Naive B cell (primary cell): ENCODE data around the gene BCKDHA. TPM values are rescaled to one million over a fixed set of nuclear protein-coding genes. Genes with fewer than 3 reads are reported as not detected.

Source experiments
- ATAC-seq, 2 donors: fragments of 150-1000 bp; cut with Tn5 transposase; 2 replicates each; pipeline ENCODE4 v1.10.0; 2021; ENCODE audit warnings: low read depth in 2 of 2, mild to moderate bottlenecking in 2 of 2, moderate library complexity in 2 of 2
- DNase-seq: peaks from one replicate; pipeline ENCODE4 v3.0.0; 2022
- H3K27ac Mint-ChIP-seq, 6 donors: one replicate each; pipeline ENCODE4 v1.8.0; 2020 to 2022; ENCODE audit warnings: mild to moderate bottlenecking in 6 of 6, mixed read lengths in 6 of 6, moderate library complexity in 5 of 6, inconsistent platforms in 2 of 6
- H3K27me3 Mint-ChIP-seq, 3 donors: one replicate each; pipeline ENCODE4 v1.8.0; 2021 to 2022; ENCODE audit warnings: mixed read lengths in 3 of 3, mild to moderate bottlenecking in 1 of 3
- H3K36me3 Mint-ChIP-seq, 2 donors: one replicate each; pipeline ENCODE4 v1.8.0; 2020 to 2022; ENCODE audit warnings: mixed read lengths in 2 of 2, inconsistent platforms in 1 of 2, mild to moderate bottlenecking in 1 of 2
- H3K4me1 Mint-ChIP-seq, 3 donors: one replicate each; pipeline ENCODE4 v1.8.0; 2020 to 2022; ENCODE audit warnings: mixed read lengths in 3 of 3, inconsistent platforms in 1 of 3, mild to moderate bottlenecking in 1 of 3, moderate library complexity in 1 of 3
- H3K4me3 Mint-ChIP-seq, 8 donors: one replicate each; pipeline ENCODE4 v1.8.0; 2020 to 2022; ENCODE audit warnings: mild to moderate bottlenecking in 8 of 8, mixed read lengths in 8 of 8, moderate library complexity in 8 of 8, inconsistent platforms in 2 of 8
- H3K9me3 Mint-ChIP-seq, 7 donors: one replicate each; pipeline ENCODE4 v1.8.0; 2020 to 2022; ENCODE audit warnings: mixed read lengths in 7 of 7, mild to moderate bottlenecking in 5 of 7, inconsistent platforms in 2 of 7, moderate library complexity in 1 of 7
- polyA plus RNA-seq, 6 donors: library from polyadenylated mRNA; unstranded; fragments of 300-500 nt; fragmentation: Illumina TruSeq; gene quantifications; one replicate each; pipeline ENCODE4 v1.2.3, GENCODE V29; 2021; ENCODE audit warnings: low read depth in 6 of 6

The BCKDHA gene
- polyA plus RNA-seq, result 10 to 100 TPM; 50.3 to 79.8 (median 68.0) TPM

GRCh38 chr19:41397086-41398049 lies at the start of gene BCKDHA, which contains the start of gene EXOSC5:
BCKDHA (plus strand) TSS chr19:41397818; CDS start chr19:41397828, 10 bp downstream.
EXOSC5 (minus strand) TSS chr19:41397359; CDS start chr19:41397328, 31 bp downstream.
- Mint-ChIP-seq H3K27ac (peak within 1 kb of the TSS; percentile 99 to 100 (median 100)), H3K36me3 (peaks cover 4 to 5% of the 10 kb centered on the region in 2 donors), H3K4me1 (peaks cover 42 to 57% (median 42%) of the 10 kb centered on the region in 3 donors), H3K4me3 (peak within 1 kb of the TSS; percentile 90 to 100 (median 99)), H3K9me3 (no peaks in the 10 kb centered on the region), H3K27me3 (no peaks in the 10 kb centered on the region)
- DNase-seq (peak; percentile 99), ATAC-seq (peak; percentile 97 to 98)

GRCh38 chr19:41350735-41351338 lies 46.8 kb upstream of the BCKDHA start:
- no peak for DNase-seq

DNA sequence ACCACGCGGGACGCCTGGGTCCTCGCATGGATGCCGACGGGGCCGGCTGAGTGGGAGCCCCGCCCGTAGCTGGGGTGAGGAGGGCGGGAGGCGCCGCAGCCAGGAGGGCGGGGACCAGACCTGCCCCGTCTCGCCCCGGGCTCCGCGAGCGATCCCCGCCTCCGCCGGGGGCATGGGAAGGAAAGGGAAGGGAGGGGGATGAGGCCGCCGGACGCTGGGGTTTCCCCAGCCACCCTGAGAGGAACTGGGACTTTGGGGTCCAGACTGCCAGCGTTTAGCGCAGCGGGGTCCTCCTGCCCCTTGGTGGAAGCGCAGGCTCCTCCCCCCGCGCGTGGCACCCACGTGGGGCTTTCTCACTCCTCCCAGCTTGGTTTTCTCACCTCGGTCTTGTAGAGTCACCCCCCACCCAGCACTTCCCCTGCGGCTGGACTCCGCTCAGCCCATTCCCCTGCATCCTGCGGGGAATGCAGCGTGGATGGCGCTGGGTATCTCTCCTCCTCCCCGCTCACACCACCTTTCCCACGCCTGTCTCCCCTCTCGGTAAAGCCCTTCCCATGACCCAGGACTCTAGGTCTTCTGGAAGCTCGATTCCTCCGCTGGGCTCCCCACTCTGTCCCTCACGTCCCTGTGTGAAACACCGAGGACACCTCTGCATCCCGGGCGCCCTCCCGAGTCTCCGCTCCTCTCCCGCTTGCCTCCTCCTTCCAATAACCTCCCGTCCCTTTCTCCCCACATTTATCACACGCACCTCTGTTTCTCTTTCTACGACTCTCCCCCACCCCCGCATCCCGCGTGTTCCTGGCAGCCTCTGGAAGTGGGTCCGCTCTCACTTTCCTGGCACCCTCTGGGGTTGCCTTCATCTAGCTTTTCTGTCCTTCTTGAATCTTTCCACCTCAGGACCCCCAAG lies 46.0 kb upstream of the BCKDHA start:
- Mint-ChIP-seq H3K4me3 (peak overlapping the region; percentile 92 to 100 (median 98)), H3K36me3 (peaks cover 4 to 14% of the 10 kb centered on the region in 2 donors), H3K4me1 (peaks cover 41 to 57% (median 55%) of the 10 kb centered on the region in 3 donors), H3K9me3 (peaks cover 0 to 3% (median 0%) of the 10 kb centered on the region in 7 donors), H3K27ac (peak overlapping the region; percentile 94 to 99 (median 99)), H3K27me3 (no peaks in the 10 kb centered on the region)
- DNase-seq, result peak; percentile 91
- peak; percentile 60 to 62 for ATAC-seq

More at GRCh38 chr19:41350735-41351338, 46.8 kb upstream of the BCKDHA start:
- Mint-ChIP-seq H3K4me1 (peaks cover 42 to 56% (median 53%) of the 10 kb centered on the region in 3 donors), H3K27ac (peak overlapping the region; percentile 94 to 99 (median 99)), H3K36me3 (peaks cover 4 to 14% of the 10 kb centered on the region in 2 donors), H3K9me3 (peaks cover 0 to 3% (median 0%) of the 10 kb centered on the region in 7 donors), H3K4me3 (peak overlapping the region; percentile 92 to 100 (median 98)), H3K27me3 (no peaks in the 10 kb centered on the region)
- ATAC-seq, result no peak

- Mint-ChIP-seq H3K4me1 (peaks cover 47 to 64% (median 61%) of the 10 kb centered on the region in 3 donors), H3K27me3 (no peaks in the 10 kb centered on the region), H3K4me3 (peak overlapping the region; percentile 92 to 100 (median 98)), H3K36me3 (peaks cover 4 to 14% of the 10 kb centered on the region in 2 donors), H3K27ac (peak overlapping the region; percentile 94 to 99 (median 98)), H3K9me3 (peaks cover 0 to 3% (median 0%) of the 10 kb centered on the region in 7 donors)
- DNase-seq, result no peak
- no peak for ATAC-seq
Observed at GRCh38 chr19:41352279-41352608, 45.4 kb upstream of the BCKDHA start.

DNA sequence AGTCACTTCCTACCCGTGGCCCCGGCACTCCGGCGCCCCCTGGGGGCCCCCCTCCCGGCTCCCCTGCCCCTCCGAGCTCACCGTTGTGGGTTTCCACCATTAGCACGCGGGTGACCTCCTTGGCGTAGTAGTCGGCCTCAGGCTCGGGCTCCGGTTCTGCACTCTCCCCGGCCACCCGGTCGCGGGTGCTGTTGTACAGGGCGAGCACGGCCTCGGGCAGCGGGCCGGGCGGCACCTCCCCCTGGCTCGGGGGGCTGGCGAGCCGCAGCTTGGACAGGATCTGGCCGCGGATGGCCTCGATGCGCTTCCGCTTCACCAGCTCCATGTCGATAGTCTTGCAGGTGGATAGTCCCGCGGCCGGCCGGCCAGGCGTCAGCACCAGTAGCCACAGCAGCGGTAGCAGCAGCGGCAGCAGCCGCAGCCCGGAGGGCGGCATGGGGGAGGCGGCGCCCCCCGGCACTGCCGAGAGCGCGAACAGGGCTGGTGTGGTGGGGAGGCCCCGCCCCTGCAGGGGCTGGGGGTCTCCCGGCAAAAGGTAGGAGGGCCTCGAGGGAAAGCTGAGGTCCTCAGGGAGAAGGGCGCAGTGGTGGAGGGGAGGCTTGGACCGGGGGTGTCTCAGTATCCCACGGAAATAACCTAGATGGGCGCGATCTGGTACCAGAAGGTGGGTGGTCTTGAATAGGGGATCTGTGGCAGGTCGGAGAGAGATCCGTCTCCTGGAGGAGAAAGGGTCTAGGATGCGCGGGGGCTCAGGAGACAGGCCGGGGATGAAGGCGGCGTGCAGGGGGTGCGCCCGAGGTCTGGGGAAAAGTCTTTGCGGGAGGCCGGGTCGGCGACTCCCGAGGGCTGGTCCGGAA lies 44.8 kb upstream of the BCKDHA start:
- Mint-ChIP-seq H3K36me3 (peaks cover 4 to 14% of the 10 kb centered on the region in 2 donors), H3K27me3 (no peaks in the 10 kb centered on the region), H3K9me3 (peaks cover 0 to 3% (median 0%) of the 10 kb centered on the region in 7 donors), H3K27ac (peak overlapping the region; percentile 97 to 99 (median 99)), H3K4me1 (peaks cover 49 to 65% (median 63%) of the 10 kb centered on the region in 3 donors), H3K4me3 (peak overlapping the region; percentile 92 to 100 (median 98))
- peak; percentile 87 for DNase-seq
- ATAC-seq, result peak; percentile 30 to 31

- Mint-ChIP-seq H3K4me3 (peak within 1 kb of the TSS; percentile 92 to 100 (median 98)), H3K9me3 (peaks cover 0 to 3% (median 0%) of the 10 kb centered on the region in 7 donors), H3K27ac (peak within 1 kb of the TSS; percentile 94 to 99 (median 98)), H3K27me3 (no peaks in the 10 kb centered on the region), H3K36me3 (peaks cover 0 to 5% of the 10 kb centered on the region in 2 donors), H3K4me1 (peaks cover 45 to 63% (median 58%) of the 10 kb centered on the region in 3 donors)
- DNase-seq (peak; percentile 95), ATAC-seq (peak; percentile 56 to 64)
Observed at GRCh38 chr19:41353466-41354342, 43.9 kb upstream of the BCKDHA start, which contains the start of gene TGFB1. TGFB1 (minus strand) TSS chr19:41353922; CDS start chr19:41353044, 878 bp downstream.

GRCh38 chr19:41354343-41354953 lies 43.2 kb upstream of the BCKDHA start:
- Mint-ChIP-seq H3K4me1 (peaks cover 38 to 55% (median 50%) of the 10 kb centered on the region in 3 donors), H3K27ac (peak overlapping the region; percentile 13 to 97 (median 94)), H3K27me3 (no peaks in the 10 kb centered on the region), H3K36me3 (no peaks in the 10 kb centered on the region), H3K9me3 (peaks cover 0 to 3% (median 0%) of the 10 kb centered on the region in 7 donors), H3K4me3 (peak overlapping the region in 7 of 8 donors; percentile 73 to 100 (median 83))
- ATAC-seq (no peak), DNase-seq (no peak)

DNA sequence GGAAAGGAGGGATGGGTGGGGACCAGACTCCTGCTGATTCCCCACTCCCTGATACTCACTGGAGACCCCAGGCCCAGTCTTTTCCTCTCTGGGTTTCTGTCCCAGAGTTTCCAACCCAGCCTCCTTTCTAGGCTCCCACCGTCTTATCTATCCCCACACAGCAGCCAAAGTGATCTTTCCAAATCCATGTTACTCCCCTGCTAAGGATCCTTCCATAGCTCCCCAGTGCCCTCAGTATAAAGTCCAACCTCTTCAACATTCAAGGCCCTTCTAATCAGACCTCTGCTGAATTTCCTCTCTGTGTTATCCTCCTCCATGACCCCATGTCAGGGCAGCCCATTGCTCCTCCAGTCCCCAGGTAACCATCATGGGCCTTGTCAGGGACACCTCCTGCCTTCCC lies 42.6 kb upstream of the BCKDHA start:
- H3K36me3 Mint-ChIP-seq, result no peaks in the 10 kb centered on the region

DNA sequence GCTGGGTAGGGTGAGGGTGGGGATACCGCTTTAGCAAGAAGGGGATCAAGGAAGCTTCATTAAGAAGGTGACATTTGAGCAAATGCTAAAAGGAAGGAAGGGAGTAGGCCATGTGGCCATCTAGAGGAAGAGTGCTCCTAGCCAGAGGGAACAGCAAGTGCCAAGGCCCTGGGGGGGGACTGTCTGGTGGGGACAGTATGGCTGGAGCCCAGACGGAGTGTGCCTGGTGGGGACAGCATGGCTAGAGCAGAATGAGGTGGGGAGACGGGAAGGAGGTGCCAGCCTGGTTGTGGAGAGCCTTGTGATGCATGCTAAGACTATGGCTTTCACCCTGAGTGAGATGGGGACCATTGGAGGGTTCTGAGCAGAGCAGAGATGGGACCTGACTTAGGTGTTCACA lies 41.8 kb upstream of the BCKDHA start:
- H3K27me3 Mint-ChIP-seq, result no peaks in the 10 kb centered on the region
- peaks cover 26 to 48% (median 46%) of the 10 kb centered on the region in 3 donors for H3K4me1 Mint-ChIP-seq
- ATAC-seq (no peak), DNase-seq (no peak)
- peaks cover 0 to 2% (median 0%) of the 10 kb centered on the region in 7 donors for H3K9me3 Mint-ChIP-seq
- H3K36me3 Mint-ChIP-seq, result no peaks in the 10 kb centered on the region
- H3K27ac Mint-ChIP-seq, result peak overlapping the region in 3 of 6 donors; percentile 22 to 97 (median 82)
- peak overlapping the region in 3 of 8 donors; percentile 17 to 100 (median 47) for H3K4me3 Mint-ChIP-seq

More for the DNA sequence above, 42.6 kb upstream of the BCKDHA start:
- DNase-seq, result no peak
- Mint-ChIP-seq H3K27ac (peak overlapping the region in 5 of 6 donors; percentile 62 to 97 (median 78)), H3K9me3 (peaks cover 0 to 3% (median 0%) of the 10 kb centered on the region in 7 donors), H3K4me1 (peaks cover 32 to 53% (median 49%) of the 10 kb centered on the region in 3 donors), H3K27me3 (no peaks in the 10 kb centered on the region), H3K4me3 (peak overlapping the region in 7 of 8 donors; percentile 17 to 100 (median 67))
- no peak for ATAC-seq

DNA sequence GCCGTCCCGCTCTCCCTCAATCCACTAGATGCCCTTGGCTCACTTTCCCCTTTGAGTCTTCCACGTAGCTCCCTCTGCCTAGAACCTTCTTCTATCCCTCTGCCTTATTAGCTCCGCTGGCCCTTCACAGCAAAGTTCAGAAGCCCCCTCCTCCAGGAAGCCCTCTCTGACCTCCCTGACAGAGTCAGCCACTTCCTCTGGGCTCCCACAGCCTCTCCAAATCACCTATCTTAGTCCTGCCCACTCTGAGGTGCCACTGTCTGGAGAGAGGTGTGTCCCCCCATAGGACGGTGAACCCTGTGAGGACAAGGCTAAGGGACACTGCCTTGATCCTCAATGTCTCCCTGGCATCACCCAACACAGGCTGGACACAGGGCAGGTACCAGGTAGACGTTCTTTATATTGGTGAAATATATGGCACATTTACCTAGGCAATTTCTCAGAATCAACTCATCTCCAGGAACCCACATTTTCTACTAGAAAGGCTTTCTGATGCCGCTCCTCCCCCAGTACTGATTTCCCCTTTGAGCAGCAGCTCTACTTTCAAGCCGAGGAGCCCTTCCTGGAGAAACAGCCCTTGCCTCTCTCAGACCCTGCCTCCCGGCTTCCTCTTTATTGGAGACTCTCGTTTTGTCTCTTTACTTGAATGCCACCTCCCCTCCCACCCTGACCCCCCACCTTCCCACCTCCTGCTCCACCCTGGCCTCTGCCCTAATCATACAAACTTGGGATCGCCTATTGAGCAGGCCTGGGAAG lies 40.5 kb upstream of the BCKDHA start:
- peak overlapping the region in 2 of 8 donors; percentile 7 to 72 for H3K4me3 Mint-ChIP-seq

More for the DNA sequence above, 40.5 kb upstream of the BCKDHA start:
- ATAC-seq, result no peak
- Mint-ChIP-seq H3K27ac (peak overlapping the region in 4 of 6 donors; percentile 54 to 93 (median 88)), H3K9me3 (peaks cover 0 to 1% (median 0%) of the 10 kb centered on the region in 7 donors), H3K4me1 (peaks cover 22 to 37% (median 35%) of the 10 kb centered on the region in 3 donors), H3K36me3 (no peaks in the 10 kb centered on the region), H3K27me3 (no peaks in the 10 kb centered on the region)
- DNase-seq, result no peak
